ENCODE data around the gene HK3.

Gene HK3, protein sequence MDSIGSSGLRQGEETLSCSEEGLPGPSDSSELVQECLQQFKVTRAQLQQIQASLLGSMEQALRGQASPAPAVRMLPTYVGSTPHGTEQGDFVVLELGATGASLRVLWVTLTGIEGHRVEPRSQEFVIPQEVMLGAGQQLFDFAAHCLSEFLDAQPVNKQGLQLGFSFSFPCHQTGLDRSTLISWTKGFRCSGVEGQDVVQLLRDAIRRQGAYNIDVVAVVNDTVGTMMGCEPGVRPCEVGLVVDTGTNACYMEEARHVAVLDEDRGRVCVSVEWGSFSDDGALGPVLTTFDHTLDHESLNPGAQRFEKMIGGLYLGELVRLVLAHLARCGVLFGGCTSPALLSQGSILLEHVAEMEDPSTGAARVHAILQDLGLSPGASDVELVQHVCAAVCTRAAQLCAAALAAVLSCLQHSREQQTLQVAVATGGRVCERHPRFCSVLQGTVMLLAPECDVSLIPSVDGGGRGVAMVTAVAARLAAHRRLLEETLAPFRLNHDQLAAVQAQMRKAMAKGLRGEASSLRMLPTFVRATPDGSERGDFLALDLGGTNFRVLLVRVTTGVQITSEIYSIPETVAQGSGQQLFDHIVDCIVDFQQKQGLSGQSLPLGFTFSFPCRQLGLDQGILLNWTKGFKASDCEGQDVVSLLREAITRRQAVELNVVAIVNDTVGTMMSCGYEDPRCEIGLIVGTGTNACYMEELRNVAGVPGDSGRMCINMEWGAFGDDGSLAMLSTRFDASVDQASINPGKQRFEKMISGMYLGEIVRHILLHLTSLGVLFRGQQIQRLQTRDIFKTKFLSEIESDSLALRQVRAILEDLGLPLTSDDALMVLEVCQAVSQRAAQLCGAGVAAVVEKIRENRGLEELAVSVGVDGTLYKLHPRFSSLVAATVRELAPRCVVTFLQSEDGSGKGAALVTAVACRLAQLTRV

DNA sequence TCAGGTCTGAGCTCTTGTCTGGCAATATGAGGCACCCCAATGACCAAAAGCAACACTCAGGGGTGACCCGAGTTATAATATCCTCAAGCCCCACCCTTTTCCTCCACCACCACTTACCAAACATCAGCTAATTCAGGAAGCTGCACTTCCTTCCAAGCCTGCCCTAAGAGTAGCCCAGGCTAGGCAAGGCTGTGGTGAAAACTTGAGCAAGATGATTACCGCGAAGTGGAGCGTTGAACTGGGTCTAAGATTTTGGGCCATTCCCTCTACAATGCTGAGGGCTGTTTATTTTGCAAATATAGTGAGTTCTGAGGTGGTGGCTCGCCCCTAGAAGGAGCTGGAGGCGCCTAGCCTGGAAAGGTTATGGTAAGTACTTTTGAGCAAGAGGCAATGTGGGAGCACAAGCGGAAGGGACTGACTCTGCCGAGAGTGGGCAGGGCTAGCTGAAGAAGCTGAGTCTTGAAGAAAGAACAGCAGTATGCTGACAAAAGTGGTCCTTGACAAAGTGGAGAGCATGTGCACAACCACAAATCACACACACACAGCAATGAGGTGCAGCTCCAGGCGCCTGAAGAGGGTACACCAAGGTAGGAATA is at the start of gene HK3:
Gene HK3 (minus strand): TSS at position 51 of the 596 bp plus-strand sequence. CDS start 3,187 bp downstream, outside the sequence.
- no peaks in the 10 kb centered on the region for H3K79me2 ChIP-seq (ENCODE audit: low read length)
- no peaks in the 10 kb centered on the region for H4K20me1 ChIP-seq (ENCODE audit: insufficient read depth, low read length)
- no peak for TF ChIP-seq EZH2phosphoT487 (IDR thresholded peaks at IDR 0.05; ENCODE audit: low read depth)
- TF ChIP-seq, protein P1, sequence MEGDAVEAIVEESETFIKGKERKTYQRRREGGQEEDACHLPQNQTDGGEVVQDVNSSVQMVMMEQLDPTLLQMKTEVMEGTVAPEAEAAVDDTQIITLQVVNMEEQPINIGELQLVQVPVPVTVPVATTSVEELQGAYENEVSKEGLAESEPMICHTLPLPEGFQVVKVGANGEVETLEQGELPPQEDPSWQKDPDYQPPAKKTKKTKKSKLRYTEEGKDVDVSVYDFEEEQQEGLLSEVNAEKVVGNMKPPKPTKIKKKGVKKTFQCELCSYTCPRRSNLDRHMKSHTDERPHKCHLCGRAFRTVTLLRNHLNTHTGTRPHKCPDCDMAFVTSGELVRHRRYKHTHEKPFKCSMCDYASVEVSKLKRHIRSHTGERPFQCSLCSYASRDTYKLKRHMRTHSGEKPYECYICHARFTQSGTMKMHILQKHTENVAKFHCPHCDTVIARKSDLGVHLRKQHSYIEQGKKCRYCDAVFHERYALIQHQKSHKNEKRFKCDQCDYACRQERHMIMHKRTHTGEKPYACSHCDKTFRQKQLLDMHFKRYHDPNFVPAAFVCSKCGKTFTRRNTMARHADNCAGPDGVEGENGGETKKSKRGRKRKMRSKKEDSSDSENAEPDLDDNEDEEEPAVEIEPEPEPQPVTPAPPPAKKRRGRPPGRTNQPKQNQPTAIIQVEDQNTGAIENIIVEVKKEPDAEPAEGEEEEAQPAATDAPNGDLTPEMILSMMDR (IDR thresholded peaks at IDR 0.05; ENCODE audit: low read depth, low read length), result no peak
- H3K27me3 ChIP-seq (ENCODE audit: low read depth, low read length), result no peaks in the 10 kb centered on the region
- peaks cover 33% of the 10 kb centered on the region for H3K36me3 ChIP-seq (replicated peaks; ENCODE audit: low read depth, low read length)
- H3K9me3 ChIP-seq (ENCODE audit: insufficient read depth, low read length), result no peaks in the 10 kb centered on the region
- H3K4me3 ChIP-seq (ENCODE audit: low read length), result no peak within 1 kb of the TSS
- H3K4me1 ChIP-seq (ENCODE audit: low read length), result peaks cover 36% of the 10 kb centered on the region
- no peak within 1 kb of the TSS for H3K27ac ChIP-seq (ENCODE audit: low read length)
- no peak within 1 kb of the TSS for H2AFZ ChIP-seq (ENCODE audit: low read depth, low read length)
- H3K4me2 ChIP-seq (ENCODE audit: low read length), result no peak within 1 kb of the TSS
- no peak within 1 kb of the TSS for H3K9ac ChIP-seq (ENCODE audit: low read length)

DNA sequence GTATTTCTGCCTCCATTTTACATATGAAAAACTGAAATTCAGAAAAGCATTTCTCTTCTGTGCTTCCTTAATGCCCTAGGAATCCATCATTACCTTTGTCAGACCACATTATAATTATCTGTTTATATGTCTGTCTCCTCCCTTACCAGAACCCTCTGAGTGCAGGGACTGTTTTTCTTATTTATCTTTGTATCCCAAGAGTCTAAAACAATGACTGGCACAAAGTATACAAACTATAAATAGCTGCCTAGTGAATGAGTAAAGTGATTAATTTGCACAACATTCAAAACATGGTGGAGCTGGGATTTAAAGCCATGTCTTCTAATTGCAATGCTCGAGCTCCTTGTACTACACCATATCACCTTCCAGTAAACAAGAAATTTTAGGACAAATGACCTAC is 49.3 kb upstream of the HK3 start:
- TF ChIP-seq, protein P1 (IDR thresholded peaks at IDR 0.05; ENCODE audit: low read depth, low read length), result no peak
- Histone ChIP-seq H3K79me2 (ENCODE audit: low read length) (no peaks in the 10 kb centered on the region), H3K9me3 (ENCODE audit: insufficient read depth, low read length) (no peaks in the 10 kb centered on the region), H3K4me1 (ENCODE audit: low read length) (no peaks in the 10 kb centered on the region), H4K20me1 (ENCODE audit: insufficient read depth, low read length) (peaks cover 4% of the 10 kb centered on the region; the same call in 1 of the 2 replicates), H2AFZ (ENCODE audit: low read depth, low read length) (no peak overlapping the region), H3K27me3 (ENCODE audit: low read depth, low read length) (no peaks in the 10 kb centered on the region), H3K4me2 (ENCODE audit: low read length) (no peak overlapping the region), H3K4me3 (ENCODE audit: low read length) (no peak overlapping the region), H3K27ac (ENCODE audit: low read length) (no peak overlapping the region), H3K36me3 (replicated peaks; ENCODE audit: low read depth, low read length) (peaks cover 34% of the 10 kb centered on the region), H3K9ac (ENCODE audit: low read length) (no peak overlapping the region)

DNA sequence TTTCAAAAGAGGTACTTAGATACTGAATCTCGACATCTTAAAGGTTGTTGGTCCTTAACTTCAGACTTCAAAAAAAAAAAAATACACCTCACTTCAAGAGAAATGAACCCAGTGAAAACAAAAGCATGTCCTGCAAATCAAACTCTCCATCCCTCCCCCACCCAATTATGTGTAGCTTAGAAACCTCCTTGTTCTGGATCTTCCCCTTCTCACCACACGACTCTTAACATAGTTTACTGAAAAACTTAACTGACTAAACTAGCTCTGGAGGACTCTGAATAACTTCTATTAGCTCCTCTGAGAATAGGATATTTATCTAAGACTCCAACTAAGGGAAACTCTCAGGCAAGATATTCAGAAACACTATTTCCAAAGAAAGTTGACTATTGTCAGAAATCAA is 48.7 kb upstream of the HK3 start:
- Histone ChIP-seq H3K27me3 (ENCODE audit: low read depth, low read length) (no peaks in the 10 kb centered on the region), H3K9ac (ENCODE audit: low read length) (no peak overlapping the region), H3K4me3 (ENCODE audit: low read length) (no peak overlapping the region), H3K9me3 (ENCODE audit: insufficient read depth, low read length) (no peaks in the 10 kb centered on the region), H3K4me2 (ENCODE audit: low read length) (no peak overlapping the region), H4K20me1 (ENCODE audit: insufficient read depth, low read length) (peaks cover 4% of the 10 kb centered on the region; the same call in 1 of the 2 replicates), H2AFZ (ENCODE audit: low read depth, low read length) (no peak overlapping the region), H3K4me1 (ENCODE audit: low read length) (no peaks in the 10 kb centered on the region), H3K36me3 (replicated peaks; ENCODE audit: low read depth, low read length) (peaks cover 40% of the 10 kb centered on the region), H3K79me2 (ENCODE audit: low read length) (no peaks in the 10 kb centered on the region), H3K27ac (ENCODE audit: low read length) (no peak overlapping the region)
- TF ChIP-seq, protein P1 (IDR thresholded peaks at IDR 0.05; ENCODE audit: low read depth, low read length), result no peak
- no peak for TF ChIP-seq EZH2phosphoT487 (IDR thresholded peaks at IDR 0.05; ENCODE audit: low read depth)

Measured in OCI-LY3 (cell line).